Fibroblast of skin of abdomen (primary cell): ENCODE data around the gene CAPZA2.
A peak's percentile ranks its signal among the peaks of the same experiment; 100 is the strongest.
"Not testable (repeated sequence)": the region's sequence is repeated elsewhere in the genome, so short reads cannot be mapped to it uniquely, and the experiment has no call there.

Experiments
- DNase-seq: peaks from one replicate; pipeline ENCODE4 v3.0.0-alpha.2; 2013

Gene CAPZA2

GRCh38 chr7:116955801-116956476, 93.6 kb downstream of the CAPZA2 start:
- DNase-seq: peak; percentile 21

GRCh38 chr7:116956477-116956804, 94.1 kb downstream of the CAPZA2 start:
- no peak for DNase-seq

DNA sequence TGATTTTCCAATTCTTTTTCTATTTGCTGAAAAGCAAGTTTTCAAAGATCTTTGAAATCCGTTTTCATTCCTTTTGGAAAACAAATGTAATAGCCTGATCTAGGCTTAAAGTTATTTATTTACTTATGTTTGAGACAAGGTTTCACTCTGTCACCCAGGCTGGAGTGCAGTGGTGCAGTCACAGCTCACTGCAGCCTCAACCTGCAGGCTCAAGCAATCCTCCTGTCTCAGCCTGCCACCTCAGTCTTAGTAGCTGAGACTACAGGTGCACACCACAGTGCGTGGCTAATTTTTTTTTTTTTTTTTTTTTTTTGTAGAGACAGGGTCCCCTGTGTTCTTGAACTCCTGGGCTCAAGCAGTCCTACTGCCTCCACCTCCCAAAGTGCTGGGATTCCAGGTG, 95.5 kb downstream of the CAPZA2 start:
- no peak for DNase-seq

DNA sequence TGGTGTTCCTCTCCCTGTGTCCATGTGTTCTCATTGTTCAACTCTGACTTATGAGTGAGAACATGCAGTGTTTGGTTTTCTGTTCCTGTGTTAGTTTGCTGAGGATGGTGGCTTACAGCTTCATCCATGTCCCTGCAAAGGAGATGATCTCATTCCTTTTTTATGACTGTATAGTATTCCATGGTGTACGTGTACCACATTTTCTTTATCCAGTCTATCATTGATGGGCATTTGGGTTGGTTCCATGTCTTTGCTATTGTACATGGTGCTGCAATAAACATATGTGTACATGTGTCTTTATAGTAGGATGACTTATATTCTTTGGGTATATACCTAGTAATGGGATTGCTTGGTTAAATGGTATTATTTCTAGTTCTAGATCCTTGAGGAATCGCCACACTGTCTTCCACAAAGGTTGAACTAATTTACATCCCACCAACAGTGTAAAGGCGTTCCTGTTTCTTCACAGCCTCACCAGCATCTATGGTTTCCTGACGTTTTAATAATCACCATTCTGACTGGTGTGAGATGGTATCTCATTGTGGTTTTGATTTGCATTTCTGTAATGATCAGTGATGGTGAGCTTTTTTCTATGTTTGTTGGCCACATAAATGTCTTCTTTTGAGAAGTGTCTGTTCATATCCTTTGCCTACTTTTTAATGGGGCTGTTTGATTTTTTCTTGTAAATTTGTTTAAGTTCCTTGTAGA, 99.7 kb downstream of the CAPZA2 start:
- DNase-seq: not testable (repeated sequence)

DNA sequence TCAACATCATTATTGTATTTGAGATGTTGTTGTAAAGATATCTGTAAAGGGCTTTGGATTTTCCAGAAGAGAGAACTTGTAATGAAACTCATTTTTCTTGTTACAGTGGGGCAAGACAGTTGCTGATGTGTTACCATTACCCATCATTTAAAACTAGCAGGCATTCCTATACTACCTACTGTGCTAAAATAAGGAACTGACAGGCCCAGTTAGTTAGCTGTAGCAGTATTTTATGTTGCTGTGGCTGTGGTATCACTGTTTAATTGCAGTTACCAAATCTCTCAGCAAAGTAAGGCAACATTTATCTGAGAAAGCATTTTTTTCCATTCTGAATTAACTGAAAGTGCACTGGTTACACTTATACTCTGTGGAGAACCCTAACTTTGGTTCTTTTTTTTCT, 100.8 kb downstream of the CAPZA2 start:
- no peak for DNase-seq

DNA sequence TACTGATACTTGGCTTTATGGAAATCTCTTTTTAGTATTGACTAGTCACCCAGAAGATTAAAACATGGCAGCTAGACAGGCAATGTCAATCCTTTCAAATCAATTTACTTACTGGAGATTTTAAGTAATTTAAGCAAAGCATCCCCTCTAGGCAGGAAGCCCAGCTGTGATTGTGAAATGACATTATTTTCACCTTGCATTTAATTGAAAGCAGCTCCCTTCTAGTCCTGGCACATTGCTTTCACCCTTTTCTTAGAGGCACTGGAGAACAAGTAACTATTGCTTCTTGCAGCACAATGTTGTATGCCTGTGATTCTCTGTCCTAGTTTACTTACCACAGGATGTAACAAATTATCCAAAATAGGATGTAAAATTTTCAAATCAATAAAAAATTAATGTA, 104.2 kb downstream of the CAPZA2 start:
- peak; percentile 33 for DNase-seq

- DNase-seq: no peak
Observed at GRCh38 chr7:116967254-116967922, 105.0 kb downstream of the CAPZA2 start.

- no peak for DNase-seq
Observed at GRCh38 chr7:116967983-116968382, 105.6 kb downstream of the CAPZA2 start.

DNA sequence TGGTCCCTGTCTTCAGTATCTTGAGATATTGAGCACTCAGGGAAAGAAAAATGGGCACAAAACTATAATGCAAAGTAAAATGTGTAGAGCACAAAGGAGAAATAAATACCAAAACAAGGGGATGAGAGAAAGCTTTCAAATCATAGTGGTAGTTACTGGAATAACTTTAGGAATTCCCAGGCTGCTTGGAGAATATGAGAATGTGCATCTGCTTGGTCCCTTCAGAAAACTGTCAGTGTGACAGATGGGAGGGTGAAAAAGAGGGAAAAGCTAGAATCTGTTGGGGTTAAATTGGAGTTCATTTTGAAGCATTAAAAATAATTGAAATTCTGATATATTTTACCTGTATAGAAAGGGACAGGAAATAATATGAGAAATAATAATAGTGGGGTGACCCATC, 106.2 kb downstream of the CAPZA2 start:
- no peak for DNase-seq

DNA sequence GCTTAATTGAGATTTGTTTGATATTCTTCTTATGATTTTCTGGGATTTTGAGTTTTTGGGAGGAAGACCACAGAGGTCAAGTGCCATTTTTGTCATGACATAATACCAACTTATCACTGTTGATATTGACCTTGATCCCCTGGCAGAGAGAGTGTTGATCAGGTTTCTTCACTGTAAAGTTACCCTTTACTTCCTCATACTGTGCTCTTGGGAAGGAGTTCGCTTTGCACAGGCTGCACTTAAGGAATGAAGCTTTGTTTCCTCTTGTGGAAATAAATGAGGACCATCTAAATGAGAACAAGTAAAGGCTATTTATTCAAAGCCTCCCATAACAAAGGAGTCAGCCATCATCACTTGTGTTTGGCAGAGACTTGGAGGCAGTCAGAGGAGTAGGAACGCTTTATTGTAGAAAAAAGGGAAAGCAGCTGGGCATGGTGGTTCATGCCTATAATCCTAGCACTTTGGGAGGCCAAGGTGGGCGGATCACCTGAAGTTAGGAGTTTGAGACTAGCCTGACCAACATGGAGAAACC, 107.0 kb downstream of the CAPZA2 start:
- no peak for DNase-seq

DNA sequence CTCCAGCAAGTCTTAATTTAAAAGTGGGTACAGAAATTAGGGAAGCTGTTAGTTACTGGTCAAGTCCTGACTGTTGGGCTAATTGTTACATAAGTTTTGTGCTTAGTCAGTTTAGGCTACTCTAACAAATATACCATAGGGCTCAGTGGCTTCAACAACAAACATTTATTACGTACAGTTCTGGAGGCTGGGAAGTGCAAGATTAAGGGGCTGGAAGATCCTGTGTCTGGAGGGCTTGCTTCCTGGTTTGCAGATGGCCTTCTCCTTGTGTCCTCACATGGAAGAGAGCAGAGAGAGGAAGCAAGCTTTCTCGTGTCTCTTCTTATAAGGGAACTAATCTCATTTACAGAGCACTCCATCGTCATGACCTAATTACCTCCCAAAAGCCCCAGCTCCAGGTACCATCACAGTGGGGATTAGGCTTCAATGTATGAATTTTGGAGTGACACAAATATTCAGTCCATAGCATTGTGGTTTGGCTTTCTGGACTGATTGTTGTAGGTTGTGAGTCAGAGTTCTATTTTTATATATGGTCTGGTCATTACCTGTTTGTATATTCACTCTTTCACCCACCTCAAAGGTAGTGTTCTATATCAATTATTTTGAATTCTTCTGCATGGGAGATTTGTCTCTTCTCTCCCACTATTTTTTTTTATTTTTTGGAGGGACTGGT, 108.0 kb downstream of the CAPZA2 start:
- no peak for DNase-seq

GRCh38 chr7:116971153-116971552, 108.8 kb downstream of the CAPZA2 start:
- not testable (repeated sequence) for DNase-seq
